Measurements from ENCODE around the gene USF3. TPM values are rescaled to one million over a fixed set of nuclear protein-coding genes. Genes with fewer than 3 reads are reported as not detected.
A peak's percentile ranks its signal among the peaks of the same experiment; 100 is the strongest.
"Not testable (repeated sequence)": the region's sequence is repeated elsewhere in the genome, so short reads cannot be mapped to it uniquely, and the experiment has no call there.

USF3 gene
- polyA plus RNA-seq, 1 donor = 18.1 TPM

- no peak for DNase-seq (ENCODE audit: low read depth)
Measured at GRCh38 chr3:113654310-113654709, 42.1 kb downstream of the USF3 start.

GRCh38 chr3:113649174-113649845 is 47.1 kb downstream of the USF3 start:
- DNase-seq (ENCODE audit: low read depth) = no peak

- no peak for DNase-seq (ENCODE audit: low read depth)
Measured at GRCh38 chr3:113648524-113648923, 47.9 kb downstream of the USF3 start.

- DNase-seq (ENCODE audit: low read depth) = no peak
Measured at GRCh38 chr3:113643583-113643982, 52.9 kb downstream of the USF3 start.

- no peak for DNase-seq (ENCODE audit: low read depth)
Measured at GRCh38 chr3:113638910-113639309, 57.5 kb downstream of the USF3 start.

GRCh38 chr3:113637756-113638155 is 58.7 kb downstream of the USF3 start:
- no peak for DNase-seq (ENCODE audit: low read depth)

GRCh38 chr3:113636034-113636433 is 60.4 kb downstream of the USF3 start:
- not testable (repeated sequence) for DNase-seq (ENCODE audit: low read depth)

- DNase-seq (ENCODE audit: low read depth) = no peak
Measured at GRCh38 chr3:113634782-113635474, 61.5 kb downstream of the USF3 start.

GRCh38 chr3:113631573-113631972 is 64.9 kb downstream of the USF3 start:
- no peak for DNase-seq (ENCODE audit: low read depth)

GRCh38 chr3:113630956-113631542 is 65.4 kb downstream of the USF3 start:
- DNase-seq (ENCODE audit: low read depth) = no peak

- peak; percentile 78 for DNase-seq (ENCODE audit: low read depth)
Measured at GRCh38 chr3:113629584-113630421, 66.6 kb downstream of the USF3 start.

GRCh38 chr3:113628788-113629187 is 67.7 kb downstream of the USF3 start:
- no peak for DNase-seq (ENCODE audit: low read depth)

GRCh38 chr3:113628316-113628715 is 68.1 kb downstream of the USF3 start:
- DNase-seq (ENCODE audit: low read depth) = no peak

- no peak for DNase-seq (ENCODE audit: low read depth)
Measured at GRCh38 chr3:113626503-113627371, 69.7 kb downstream of the USF3 start.

- DNase-seq (ENCODE audit: low read depth) = no peak
Measured at GRCh38 chr3:113625834-113626233, 70.6 kb downstream of the USF3 start.

GRCh38 chr3:113623811-113624210 is 72.6 kb downstream of the USF3 start:
- no peak for DNase-seq (ENCODE audit: low read depth)

- DNase-seq (ENCODE audit: low read depth) = no peak
Measured at GRCh38 chr3:113623324-113623723, 73.1 kb downstream of the USF3 start.

GRCh38 chr3:113620091-113620490 is 76.4 kb downstream of the USF3 start:
- no peak for DNase-seq (ENCODE audit: low read depth)

GRCh38 chr3:113617726-113618125 is 78.7 kb downstream of the USF3 start:
- no peak for DNase-seq (ENCODE audit: low read depth)

- DNase-seq (ENCODE audit: low read depth) = no peak
Measured at GRCh38 chr3:113615976-113616375, 80.5 kb downstream of the USF3 start.

- DNase-seq (ENCODE audit: low read depth) = no peak
Measured at GRCh38 chr3:113614402-113614801, 82.0 kb downstream of the USF3 start.

Data from forelimb muscle (tissue), 1 donor.